GM19455 (cell line): ENCODE measurements around the gene LIX1L.
A peak's percentile ranks its signal among the peaks of the same experiment; 100 is the strongest.

Source experiments
- ATAC-seq: cut with Tn5 transposase; IDR thresholded peaks from one replicate; pipeline ENCODE4 v1.9.1; 2021; ENCODE audit not compliant: unreplicated experiment

The LIX1L gene

DNA sequence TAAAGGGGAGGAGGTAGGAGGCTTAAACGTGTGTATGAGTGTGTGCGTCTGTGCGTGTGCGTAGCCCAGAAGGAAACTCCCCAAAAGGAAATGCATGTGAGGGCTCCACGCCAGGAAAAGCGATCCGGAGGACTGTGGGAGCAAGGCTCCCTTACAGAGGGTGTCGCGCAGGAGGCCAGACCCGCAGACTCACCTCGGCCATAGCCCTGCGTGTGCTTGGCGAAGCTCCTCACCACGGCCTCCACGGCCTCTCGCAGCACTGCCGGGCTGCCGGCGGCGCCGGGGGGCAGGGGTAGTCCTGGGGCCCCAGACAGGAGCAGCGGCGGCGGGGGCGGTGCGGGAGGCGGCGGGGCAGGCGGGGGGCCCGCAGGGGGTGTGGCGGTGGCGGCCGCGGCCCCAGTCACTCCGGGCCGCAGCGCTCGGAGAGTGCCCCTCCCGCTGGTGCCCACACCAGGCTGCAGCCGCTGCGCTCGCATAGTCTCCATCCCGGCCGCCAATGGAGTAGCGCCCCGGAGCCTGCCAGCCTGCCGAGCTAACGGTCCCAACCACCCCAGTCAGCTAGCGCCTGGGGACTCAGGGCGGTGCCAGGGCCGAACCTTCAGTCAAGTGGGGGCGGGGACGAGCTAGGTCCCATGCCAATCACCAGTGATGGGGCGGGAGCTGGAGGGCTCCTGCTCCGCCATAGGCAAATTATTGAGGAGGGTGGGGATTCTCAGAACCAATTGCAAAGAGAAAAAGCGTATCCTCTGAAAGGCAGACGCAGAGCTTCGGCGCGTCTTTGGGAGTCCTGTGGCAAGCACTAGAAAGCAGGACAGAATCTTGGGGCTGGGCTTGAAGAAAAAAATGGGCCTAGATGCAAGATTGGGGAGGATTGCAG is at the start of gene LIX1L:
LIX1L (minus strand) TSS at position 575 of the 877 bp plus-strand sequence; CDS start at position 485, 90 bp downstream.
- ATAC-seq = peak; percentile 84

DNA sequence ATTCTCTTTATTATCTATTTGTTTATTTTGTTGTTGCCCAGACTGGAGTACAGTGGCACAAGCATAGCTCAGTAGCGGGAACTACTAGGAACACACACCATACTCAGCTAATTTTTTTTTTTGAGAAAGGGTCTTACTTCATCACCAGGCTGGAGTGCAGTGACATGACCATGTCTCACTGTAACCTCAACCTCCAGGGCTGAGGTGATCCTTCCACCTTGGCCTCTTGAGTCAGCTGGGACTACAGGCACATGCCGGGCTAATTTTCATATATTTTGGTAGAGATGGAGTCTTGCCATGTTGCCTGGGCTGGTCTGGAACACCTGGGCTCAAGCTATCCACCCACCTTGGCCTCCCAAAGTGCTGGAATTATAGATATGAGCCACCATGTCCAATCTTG is 43.9 kb upstream of the LIX1L start:
- ATAC-seq = no peak

DNA sequence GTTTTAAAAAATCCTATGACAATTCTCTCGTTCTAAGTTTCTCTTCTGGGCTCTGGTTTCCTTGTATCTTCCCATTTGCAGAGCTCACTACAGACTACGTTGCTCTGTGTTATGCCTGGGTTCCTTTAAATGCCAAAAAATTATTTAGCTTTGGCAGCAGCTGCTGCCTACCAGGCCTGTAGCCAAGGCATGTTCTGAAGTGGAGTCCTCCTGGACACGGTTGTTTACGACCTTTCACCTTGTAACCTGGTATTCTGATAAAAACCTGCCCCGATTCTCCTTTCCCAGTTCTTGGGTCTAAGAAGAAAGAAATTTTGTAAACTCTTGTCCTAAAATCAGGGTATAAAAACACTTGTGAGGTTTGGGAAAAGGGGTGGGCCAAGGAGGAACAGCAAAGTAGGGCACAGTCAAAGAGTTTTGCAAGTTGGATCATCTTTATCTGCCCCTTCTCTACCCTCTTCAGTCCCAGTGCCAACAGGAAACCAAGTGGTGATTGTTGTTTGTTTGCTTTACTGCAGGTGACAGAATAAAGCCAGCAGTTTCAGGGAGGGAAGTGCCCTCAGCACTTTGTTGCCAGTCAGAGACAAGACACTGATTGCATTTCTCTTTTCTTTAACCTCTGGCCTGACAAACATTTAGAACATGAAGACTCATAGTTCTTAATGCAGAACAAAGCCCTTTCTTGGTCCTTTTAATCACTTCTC is 41.7 kb upstream of the LIX1L start:
- no peak for ATAC-seq

DNA sequence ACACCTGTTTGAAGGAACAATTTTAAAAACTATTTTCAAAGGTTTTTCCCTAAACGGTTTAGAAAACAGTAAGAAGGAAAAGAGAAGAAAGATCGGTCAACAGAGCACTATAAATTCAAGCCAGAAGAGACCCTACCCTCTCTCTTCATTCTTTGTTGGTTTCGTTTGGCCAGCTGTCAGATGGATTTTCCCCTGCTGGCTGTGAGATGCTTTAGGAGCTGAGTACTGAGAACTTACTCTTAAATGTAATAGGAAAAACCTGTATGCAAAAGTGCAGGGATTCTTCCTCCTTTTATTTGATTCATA is 39.9 kb upstream of the LIX1L start:
- ATAC-seq = no peak

DNA sequence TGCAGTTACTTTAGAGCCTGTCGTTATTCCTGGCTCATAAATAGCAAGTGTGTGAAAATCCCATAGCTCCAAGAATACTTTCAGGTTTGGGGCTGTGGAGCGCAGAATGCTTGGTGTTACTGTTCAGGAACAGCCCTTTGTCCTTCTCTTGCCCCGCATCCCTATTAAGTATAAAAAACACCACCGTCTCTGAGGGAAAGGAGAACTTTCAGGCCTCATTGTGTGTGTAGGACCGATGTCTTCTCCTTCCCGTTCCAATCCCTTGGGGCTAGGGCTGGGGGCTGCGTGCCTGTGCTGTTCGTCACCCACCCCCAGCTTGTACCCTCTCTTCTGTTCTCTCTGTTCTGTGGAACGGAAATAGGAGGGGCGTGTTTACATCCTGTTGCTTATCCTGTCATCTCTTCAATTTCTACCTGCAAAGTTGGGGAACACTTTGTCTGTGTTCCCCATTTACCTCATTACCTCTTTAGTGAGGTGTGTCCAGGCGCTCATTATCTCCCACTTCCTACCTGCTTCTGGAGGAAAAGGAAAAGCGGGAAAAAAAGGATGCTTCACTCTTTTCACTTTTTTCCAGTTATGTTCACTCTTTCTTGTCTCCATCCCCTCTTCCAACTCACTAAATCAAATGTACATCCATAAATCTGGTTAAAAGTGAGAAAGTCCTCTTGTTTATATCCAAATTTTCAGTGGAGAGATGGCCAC is 39.4 kb upstream of the LIX1L start:
- peak; percentile 19 for ATAC-seq

DNA sequence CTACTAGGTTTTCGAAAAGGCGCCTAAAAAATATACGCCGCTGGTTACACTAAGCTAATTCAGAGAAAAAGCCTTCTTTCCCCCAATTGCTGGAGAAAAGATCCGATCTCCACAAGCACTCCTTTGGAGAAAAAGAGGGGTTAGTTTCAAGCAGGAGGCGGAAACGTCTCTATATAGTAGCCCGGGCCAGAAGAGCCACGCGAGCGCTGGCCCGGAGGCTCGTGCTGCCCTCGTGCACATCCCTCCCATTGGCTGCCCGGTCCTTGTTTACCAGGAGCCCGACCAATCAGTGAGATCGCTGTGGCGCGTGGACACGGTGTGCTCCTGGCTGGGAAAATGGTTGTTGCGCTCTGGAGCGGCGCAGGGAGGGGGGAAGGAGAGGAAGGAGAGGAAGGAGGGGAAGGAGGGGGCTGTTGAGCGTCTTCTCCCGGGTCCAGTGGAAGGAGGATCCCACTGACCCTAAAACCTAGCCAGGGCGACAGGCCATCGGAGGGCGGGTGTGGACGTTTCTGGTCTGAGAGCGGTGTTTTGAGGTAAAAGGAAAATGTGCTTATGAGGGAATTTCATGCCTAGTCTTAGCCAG is 38.7 kb upstream of the LIX1L start, which contains the start of gene TXNIP:
TXNIP (minus strand) TSS at position 147 of the 583 bp plus-strand sequence. CDS start 313 bp downstream, outside the sequence.
- peak; percentile 97 for ATAC-seq

GRCh38 chr1:145995964-145996432 is 38.2 kb upstream of the LIX1L start:
- no peak for ATAC-seq

DNA sequence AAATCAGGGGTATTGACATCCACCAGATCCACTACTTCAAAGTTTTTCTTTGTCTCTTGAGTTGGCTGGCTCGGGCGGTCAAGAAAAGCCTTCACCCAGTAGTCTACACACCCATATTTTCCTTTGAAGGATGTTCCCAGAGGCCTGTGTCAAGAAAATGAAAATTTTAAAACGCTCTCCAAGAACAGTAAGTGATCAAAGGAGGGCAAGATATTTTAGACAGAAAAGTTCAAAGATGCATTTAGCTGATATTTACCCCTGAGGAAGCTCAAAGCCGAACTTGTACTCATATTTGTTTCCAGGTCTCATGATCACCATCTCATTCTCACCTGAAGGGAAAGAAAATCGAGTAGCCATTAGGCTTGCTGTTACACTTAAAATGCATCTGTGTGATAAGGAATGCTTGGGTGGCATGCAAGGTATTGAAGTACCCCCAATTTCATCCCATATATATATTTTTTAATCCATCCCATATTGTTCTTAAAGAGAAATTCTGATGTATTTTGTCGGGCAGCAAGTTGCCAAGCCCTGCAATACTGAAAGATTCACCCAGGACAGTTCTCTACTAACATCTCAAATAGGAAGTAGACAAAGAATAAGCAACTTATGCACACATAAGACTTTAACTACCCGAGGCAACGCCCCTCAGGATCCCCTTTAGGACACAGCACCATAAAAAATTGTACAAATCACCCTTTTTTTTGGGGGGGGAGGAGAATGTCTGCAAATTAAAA is 37.5 kb upstream of the LIX1L start:
- ATAC-seq = no peak

- ATAC-seq = no peak
Measured at GRCh38 chr1:145994391-145995120, 36.7 kb upstream of the LIX1L start.

DNA sequence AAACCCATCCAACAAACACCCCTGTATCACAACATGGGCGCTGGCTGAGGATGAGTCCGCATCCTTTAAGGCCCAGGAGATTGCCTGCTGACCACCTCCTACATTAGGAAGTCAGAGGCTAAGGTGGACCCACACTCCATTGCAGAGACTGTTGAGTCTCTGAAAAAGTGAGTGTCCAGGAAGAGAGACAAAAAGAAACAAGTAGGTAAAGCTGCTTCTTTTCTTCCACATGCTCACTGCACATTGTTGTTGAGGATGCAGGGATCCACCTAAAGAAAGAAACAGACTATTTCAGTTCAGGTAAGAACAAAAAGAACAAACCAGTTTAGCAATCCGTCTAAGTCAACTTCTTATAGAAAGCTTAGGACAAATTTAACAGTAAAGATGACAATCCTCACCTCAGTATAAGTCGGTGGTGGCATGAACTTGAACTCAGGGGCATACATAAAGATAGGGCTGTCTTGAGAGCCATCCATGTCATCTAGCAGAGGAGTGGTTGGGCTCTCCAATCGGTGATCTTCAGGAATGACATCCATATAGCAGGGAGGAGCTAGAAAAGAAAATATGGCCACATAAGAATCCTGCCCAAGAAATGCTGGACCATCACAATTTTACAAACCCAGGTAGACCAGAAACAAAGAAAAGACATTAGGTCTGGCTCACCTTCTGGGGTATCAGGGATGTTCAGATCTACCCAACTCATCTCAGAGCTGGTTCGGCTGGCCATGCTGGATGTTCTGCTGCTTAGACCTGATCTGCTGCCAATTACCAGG is 36.0 kb upstream of the LIX1L start:
- no peak for ATAC-seq

DNA sequence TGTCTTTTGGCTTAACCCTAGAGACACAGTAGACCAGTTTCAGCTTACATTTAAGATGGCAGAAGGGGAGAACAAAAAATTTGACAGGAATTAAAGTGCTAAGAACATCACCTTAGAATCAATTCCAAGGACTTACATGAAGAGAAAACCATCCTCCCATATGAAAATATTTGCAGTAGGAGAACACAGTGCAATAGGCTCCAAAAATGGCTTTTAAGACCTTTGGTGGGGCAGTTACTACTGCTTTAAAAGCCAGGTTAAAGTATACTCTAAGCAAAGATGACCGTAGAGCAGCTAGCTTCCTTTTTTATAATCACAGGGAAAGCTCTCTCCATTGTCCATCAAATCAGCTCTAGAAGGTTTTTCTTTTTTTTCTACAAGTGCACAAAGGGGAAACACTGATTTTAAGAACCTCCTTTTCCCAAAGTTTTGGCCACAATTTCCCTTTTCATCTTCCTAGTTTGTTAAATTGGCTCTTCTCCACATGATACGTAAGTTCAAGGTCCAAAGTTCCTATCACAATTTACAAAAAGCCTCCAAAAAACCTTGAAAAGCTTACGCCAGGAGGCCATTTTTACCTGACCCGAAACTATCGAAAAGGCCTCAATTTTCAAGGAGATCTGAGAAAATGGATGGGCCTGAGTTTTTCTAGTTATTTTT is 35.3 kb upstream of the LIX1L start:
- no peak for ATAC-seq

DNA sequence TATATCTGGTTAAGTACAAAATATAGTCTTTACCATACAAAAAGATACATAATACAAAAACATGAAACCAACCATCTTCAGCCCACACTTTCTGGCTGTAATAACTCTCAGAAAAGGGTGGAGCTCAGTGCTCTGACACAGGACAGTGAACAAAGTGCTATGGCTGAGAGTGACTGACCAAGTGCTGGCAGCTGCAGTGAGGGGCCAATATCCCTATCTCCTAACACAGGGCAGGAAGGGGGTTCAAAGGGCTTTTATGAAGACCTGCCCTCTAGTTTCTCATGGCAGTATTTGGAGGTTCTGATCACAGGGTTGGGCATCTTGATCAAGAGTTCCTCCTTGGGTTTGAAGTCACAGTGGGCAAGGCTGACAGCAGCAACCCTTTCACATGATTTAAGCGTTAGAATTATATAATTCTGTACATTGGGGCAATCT is 34.7 kb upstream of the LIX1L start:
- ATAC-seq = no peak

- no peak for ATAC-seq
Measured at GRCh38 chr1:145991735-145992412, 34.1 kb upstream of the LIX1L start.

- no peak for ATAC-seq
Measured at GRCh38 chr1:145990249-145990855, 32.5 kb upstream of the LIX1L start.

GRCh38 chr1:145988773-145989172 is 31.0 kb upstream of the LIX1L start:
- no peak for ATAC-seq

GRCh38 chr1:145987926-145988325 is 30.1 kb upstream of the LIX1L start:
- ATAC-seq = no peak

DNA sequence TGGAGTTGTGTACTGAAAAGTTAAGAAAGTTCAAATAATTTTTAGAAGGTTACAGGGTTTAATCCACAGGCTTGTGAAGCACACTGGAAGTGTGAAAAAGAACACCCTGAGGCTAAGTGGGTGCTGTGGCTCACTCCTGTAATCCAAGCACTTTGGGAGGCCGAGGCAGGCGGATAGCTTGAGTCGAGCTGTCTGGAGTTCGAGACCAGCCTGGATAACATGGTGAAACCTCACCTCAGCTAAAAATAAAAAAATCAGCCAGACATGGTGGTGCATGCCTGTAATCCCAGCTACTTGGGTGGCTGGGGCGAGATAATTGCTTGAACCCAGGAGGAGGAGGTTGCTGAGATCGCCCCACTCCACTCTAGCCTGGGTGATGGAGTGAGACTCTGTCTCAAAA is 28.7 kb upstream of the LIX1L start:
- no peak for ATAC-seq
